Right ventricle myocardium inferior (tissue), 1 donor: ENCODE measurements around the gene TBX18. TPM values are rescaled to one million over a fixed set of nuclear protein-coding genes. Genes with fewer than 3 reads are reported as not detected.

Source experiments
- ATAC-seq: fragments of 200-7000 bp; cut with Tn5 transposase; one replicate; pipeline ENCODE4 v1.9.1; 2020; ENCODE audit warnings: mild to moderate bottlenecking, moderate library complexity
- DNase-seq: peaks from one replicate; pipeline ENCODE4 v3.0.0; 2021; ENCODE audit errors: missing footprints
- intact Hi-C: fragments of 100-400 bp; cut with DNase I; formaldehyde crosslinking; loops from one replicate; pipeline ENCODE4 v1.11.0; 2022
- total RNA-seq: library from RNA; stranded (reverse); fragmentation: NEBNext Ultra II Directional; extraction: Animal tissue kit (Norgen Biotek cat#: 25700); gene quantifications from one replicate; pipeline ENCODE4 v1.2.1, GENCODE V29; 2021
- donor health status: DM: no; HTN: yes; CAD: no; lungs with severe emphysema.

TBX18 gene
- total RNA-seq, 1 donor from 2014 or later = 8.4 TPM

- DNase-seq = peak; percentile 60
- intact Hi-C loops = loop anchor here (10.0 kb wide), 1 partner anchor 208 kb away; no protein-coding TSS in a partner anchor
- no peak for ATAC-seq
Observed at GRCh38 chr6:84762220-84763002, 2.0 kb downstream of the TBX18 start.

DNA sequence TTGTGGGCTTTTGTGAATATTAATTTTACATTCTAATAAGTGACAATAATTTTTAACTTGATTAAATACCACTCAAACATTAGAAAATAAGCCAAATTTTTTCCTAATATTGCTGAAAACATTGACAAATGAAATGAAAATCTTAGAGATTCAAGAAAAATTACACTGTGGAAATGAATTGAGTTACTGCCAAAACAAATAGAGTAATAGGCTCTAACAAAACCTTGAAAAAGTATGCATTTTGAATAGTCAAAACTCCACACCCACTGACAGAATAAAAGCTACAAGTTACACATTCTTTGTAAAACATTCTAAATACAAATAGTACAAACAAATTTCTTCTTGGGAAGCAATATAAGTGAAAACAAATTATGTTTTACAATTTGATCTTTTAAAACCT lies 5.9 kb downstream of the TBX18 start:
- ATAC-seq = no peak
- intact Hi-C loops = no loop called here
- DNase-seq = no peak

DNA sequence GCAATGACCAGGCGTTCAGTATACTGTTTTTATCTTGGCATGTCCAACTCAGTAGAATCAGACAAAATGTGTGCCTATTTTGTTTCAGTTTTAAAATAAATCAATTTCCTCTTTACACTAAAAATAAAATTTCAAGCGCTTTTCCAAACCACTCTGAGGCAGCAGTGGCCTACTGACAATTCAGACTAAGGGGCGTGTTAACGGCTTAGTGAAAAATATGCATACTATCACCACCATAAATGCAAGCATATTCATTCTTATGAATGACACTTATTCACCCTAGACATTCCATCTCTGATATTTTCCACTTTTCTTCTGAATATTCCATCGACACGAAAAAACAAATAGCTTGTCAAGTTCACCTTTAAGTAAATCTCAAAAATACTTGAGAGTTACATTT lies 7.5 kb downstream of the TBX18 start:
- intact Hi-C loops = no loop called here
- no peak for ATAC-seq
- no peak for DNase-seq

DNA sequence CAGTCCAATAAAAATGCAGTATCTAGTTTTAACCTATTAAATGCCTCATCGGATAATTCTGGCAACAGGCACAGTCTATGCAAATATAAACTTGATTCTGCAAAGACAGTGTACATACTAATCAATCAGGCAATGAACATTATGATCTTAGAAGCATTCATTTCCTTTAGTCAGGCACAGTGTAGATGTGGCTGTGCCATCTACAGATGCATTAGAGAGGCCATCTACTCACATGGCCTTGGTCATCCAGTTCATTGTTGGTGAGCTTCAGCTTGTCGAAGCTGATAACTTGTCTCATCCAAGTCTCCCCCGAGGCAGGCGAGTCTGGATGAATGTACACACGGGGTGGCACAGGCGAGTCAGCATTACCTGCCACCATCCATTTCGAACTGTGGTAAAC lies 7.9 kb downstream of the TBX18 start:
- ATAC-seq = no peak
- DNase-seq = no peak
- intact Hi-C loops = no loop called here

- intact Hi-C loops = no loop called here
- ATAC-seq (peak; percentile 49), DNase-seq (no peak)
Observed at GRCh38 chr6:84753173-84753572, 11.2 kb downstream of the TBX18 start.

GRCh38 chr6:84752118-84752850 lies 12.1 kb downstream of the TBX18 start:
- ATAC-seq (peak; percentile 63), DNase-seq (no peak)

DNA sequence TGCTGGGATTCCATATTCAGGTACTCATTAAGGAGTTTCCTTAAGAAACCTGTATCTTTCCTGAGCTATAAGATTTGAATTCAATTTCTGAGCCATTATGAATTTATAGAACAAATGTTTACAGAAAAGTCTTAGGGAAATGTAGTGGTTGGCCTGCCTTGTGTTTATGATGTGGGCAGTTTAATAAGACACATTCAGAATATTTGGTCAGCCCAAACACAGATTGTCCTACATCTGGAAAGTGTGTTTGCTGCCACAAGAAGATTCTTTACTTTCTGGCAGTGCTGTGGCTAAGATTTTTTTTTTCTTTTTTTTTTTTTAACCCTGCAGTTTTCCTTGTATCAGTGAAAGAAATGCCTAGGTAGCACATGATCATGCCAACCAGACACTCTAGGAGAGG lies 15.2 kb downstream of the TBX18 start:
- intact Hi-C loops = no loop called here
- no peak for DNase-seq
- ATAC-seq = no peak

More at GRCh38 chr6:84752118-84752850, 12.1 kb downstream of the TBX18 start:
- intact Hi-C loops = no loop called here

GRCh38 chr6:84748376-84748775 lies 16.0 kb downstream of the TBX18 start:
- intact Hi-C loops = no loop called here

DNA sequence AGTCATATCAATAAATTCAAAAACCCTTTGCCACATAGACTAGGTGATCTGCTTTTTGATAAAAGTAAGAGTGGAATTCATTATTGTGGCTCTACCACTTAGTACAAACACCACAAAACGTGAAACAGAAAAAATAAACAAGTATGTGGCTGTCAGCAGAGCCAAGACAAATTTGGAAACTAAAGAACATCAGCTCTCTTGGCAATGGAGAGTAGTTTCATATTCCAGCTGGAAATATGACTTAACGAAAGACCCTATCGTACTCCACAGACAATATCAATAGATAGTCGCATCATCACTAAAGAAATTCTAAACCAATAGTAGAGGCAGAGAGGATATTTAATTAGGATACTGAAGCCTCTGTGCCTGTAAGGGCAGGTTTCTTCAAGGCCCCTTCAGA lies 20.8 kb downstream of the TBX18 start:
- DNase-seq (no peak), ATAC-seq (peak; percentile 42)

More at GRCh38 chr6:84748376-84748775, 16.0 kb downstream of the TBX18 start:
- ATAC-seq (no peak), DNase-seq (no peak)

GRCh38 chr6:84740385-84740784 lies 24.0 kb downstream of the TBX18 start:
- DNase-seq (no peak), ATAC-seq (no peak)
- intact Hi-C loops = no loop called here

More for the DNA sequence above, 20.8 kb downstream of the TBX18 start:
- intact Hi-C loops = no loop called here

DNA sequence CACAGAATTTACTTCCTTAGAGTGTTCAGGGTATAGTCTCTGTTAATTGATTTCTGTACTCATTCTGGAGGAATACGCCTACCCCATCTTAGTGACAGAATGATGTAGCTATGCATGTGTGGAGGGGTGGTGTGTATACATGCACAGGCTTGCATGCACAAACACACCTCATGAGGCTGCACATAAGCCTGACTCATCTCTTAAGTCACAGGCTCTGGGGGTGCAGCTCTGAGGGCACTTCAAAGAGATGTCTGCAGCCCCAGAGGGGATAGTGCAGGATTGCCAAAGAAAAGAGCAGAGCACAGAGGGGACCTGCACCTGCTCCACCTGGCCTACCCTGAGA lies 24.6 kb downstream of the TBX18 start:
- DNase-seq (no peak), ATAC-seq (no peak)
- intact Hi-C loops = no loop called here

DNA sequence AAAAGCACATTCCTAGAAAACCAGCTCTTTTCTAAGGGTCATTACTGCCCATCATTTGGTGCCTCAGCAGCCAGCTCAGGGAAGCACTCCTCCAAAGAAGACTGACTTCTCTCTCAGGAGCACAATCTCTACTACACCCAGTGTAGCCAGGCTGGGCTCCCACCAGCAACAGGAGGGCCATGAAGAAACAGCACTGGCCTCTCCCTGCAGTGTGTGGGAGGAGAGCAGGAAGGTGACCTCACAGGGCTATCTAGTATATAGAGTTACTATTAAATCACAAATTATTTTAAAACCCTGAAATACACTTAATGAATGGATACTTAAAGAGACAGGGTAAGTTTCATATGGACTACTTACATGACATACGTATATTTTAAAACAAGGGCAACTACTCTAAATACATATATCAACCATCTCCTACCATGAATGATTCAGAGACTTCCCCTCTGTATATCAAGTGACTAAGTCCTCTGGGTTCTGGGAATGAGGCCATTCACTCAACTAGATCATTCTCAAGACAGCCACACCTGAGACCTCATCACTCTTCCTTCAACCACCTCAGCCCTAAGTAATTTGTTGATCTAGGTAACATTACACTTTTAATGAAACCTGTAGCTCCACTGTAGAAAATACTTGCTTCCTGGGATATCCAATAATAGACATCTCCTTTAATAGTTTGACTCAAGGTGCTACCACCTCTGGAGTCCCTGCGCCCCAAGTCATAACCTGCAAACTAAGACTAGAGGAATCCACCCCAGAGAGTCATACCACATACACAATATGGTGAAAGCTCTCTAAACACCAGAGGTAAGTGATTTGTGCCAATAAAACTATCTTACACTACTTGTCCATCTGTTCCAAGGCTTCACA lies 25.2 kb downstream of the TBX18 start:
- ATAC-seq (no peak), DNase-seq (no peak)
- intact Hi-C loops = no loop called here

DNA sequence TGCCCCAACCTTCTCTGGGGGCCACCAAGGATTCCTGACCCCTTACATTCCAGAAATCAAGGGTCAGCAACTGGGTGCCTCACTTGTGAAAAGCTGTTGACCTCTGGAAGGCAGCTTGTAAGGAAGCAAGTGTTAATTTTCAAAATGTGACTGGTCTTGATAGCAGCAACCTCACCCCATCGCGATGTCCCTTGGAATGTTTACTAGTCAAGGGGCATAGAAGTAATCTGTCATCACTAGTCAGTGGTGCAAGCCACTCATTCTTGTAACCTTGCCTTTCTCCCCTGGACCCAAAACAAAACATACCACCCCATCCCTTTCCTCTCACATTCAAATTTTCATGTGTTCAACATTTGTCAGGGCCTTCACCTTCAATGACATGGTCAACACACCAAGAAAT lies 30.5 kb downstream of the TBX18 start:
- intact Hi-C loops = no loop called here
- ATAC-seq = no peak

GRCh38 chr6:84731901-84732300 lies 32.5 kb downstream of the TBX18 start:
- intact Hi-C loops = no loop called here
- ATAC-seq = no peak

More for the DNA sequence above, 30.5 kb downstream of the TBX18 start:
- DNase-seq = no peak

GRCh38 chr6:84731401-84731800 lies 33.0 kb downstream of the TBX18 start:
- DNase-seq = no peak
- ATAC-seq = no peak
- intact Hi-C loops = no loop called here

More at GRCh38 chr6:84731901-84732300, 32.5 kb downstream of the TBX18 start:
- no peak for DNase-seq

DNA sequence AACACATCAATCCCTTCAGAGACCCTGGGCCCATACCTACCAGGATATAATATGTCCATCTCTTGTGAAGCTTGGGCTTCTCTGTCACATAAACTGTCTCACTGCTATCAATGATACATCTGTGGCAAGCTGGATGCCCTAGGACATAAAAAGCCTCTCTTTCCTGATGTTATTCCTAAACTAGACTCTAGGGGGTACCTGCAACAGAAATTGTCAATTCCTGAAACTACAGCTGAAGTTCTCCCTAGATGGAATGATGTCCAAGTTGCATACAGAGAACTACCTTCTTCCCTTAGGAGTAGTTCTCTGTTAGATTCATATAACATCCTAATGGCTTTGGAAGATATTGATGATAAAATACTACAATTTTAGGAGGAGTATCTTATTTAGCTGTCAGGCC lies 35.8 kb downstream of the TBX18 start:
- ATAC-seq = no peak
- no peak for DNase-seq

GRCh38 chr6:84719152-84719551 lies 45.2 kb downstream of the TBX18 start:
- no peak for ATAC-seq
- intact Hi-C loops = no loop called here
- no peak for DNase-seq

More for the DNA sequence above, 35.8 kb downstream of the TBX18 start:
- intact Hi-C loops = no loop called here

- ATAC-seq = no peak
- intact Hi-C loops = no loop called here
Observed at GRCh38 chr6:84718038-84718955, 46.1 kb downstream of the TBX18 start.

More at GRCh38 chr6:84718038-84718955, 46.1 kb downstream of the TBX18 start:
- DNase-seq = no peak
